HG03457 (cell line): ENCODE measurements around the gene NOC2L.
"Not testable (repeated sequence)": the region's sequence is repeated elsewhere in the genome, so short reads cannot be mapped to it uniquely, and the experiment has no call there.

ENCODE experiments used
- ATAC-seq: cut with Tn5 transposase; IDR thresholded peaks from one replicate; pipeline ENCODE4 v1.9.1; 2021; ENCODE audit warnings: moderate number of reproducible peaks; ENCODE audit not compliant: unreplicated experiment

Gene NOC2L

GRCh38 chr1:963746-964525 is 4.9 kb upstream of the NOC2L start:
- no peak for ATAC-seq

DNA sequence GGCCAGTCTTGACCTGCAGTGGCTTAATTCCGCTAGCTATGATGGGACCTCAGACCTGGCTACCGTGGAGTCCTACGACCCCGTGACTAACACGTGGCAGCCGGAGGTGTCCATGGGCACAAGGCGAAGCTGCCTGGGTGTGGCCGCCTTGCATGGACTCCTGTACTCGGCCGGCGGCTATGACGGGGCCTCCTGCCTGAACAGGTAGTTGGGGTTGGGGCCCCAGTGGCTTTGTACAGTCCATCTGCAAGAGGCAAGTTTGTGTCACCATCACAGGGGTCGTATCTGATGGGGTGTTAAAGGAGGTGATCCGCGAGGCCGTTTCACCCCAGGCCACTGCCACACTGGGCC is 4.2 kb upstream of the NOC2L start:
- no peak for ATAC-seq

- ATAC-seq: no peak
Observed at GRCh38 chr1:962381-963300, 3.6 kb upstream of the NOC2L start.

GRCh38 chr1:961132-961669 is 2.1 kb upstream of the NOC2L start:
- ATAC-seq: no peak

- ATAC-seq: no peak
Observed at GRCh38 chr1:960363-961131, 1.5 kb upstream of the NOC2L start, which contains the start of gene KLHL17. KLHL17 (plus strand) TSS chr1:960584; CDS start chr1:960694, 110 bp downstream.

DNA sequence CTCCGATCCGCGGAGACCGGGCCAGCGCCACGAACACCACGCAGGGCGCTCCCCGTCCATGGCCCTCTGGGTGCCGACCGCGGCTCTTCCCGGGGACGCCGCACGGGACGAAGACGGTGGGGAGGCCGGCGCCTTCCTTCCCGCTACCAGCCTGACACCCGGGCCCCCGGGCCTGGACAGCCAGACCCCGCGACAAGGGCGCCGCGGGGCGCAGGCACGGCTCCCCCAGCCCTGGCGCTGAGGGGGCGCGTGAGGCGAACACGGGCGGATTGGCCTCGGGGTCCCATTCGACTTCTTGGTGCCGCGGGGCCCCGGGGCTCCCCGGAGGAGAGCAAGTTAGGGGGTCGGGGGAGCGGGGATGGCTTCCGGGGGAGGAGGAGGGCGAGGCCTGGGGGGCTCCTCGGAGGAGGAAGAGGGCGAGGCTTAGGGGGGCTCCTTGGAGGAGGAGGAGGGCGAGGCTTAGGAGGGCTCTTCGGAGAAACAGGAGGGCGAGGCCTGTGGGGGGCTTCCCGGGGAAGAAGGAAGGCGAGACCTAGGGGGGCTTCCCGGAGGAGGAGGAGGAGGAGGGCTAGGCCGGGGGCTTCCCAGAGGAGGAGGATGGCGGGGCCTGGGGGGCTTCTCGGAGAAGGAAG is 791 bp upstream of the NOC2L start:
- ATAC-seq: no peak

DNA sequence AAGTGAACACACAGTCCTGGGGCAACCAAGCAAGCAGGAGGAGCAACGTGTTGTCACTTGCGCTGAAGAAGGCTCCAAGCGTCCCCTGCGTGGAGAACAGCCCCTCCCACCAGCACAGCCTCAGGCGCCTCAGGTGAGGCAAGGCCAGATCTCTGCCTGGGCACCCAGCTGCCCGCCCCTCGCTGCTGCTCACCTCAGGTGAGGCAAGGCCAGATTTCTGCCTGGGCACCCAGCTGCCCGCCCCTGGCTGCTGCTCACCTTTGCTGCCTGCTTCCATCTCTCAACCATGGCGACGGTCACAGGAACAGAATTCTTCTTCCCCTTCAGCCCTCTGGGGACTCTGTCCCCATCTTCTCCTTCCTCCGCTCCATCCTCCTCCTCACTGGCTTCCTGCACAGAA is 2.4 kb downstream of the NOC2L start:
- no peak for ATAC-seq

DNA sequence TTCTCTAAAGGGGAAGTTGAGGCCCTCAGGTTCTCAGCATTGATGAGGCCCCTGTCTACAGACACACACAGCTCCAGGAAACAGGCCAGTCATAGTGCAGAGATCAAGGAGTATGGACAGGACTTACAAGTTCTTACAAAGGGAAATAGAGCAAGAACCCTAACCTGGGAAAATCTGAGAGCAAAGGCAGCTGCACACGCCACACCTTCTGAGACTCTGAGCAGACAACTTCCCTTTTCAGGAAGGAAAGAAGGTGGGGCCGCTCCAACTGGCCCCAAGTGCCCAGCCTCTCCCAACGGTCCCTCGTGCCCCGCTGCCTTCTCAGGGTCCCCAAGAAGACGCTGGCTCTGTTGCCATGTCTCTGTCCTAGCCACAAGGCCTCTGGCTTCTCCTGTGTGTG is 3.6 kb downstream of the NOC2L start:
- no peak for ATAC-seq

- no peak for ATAC-seq
Observed at GRCh38 chr1:954927-955326, 4.1 kb downstream of the NOC2L start.

DNA sequence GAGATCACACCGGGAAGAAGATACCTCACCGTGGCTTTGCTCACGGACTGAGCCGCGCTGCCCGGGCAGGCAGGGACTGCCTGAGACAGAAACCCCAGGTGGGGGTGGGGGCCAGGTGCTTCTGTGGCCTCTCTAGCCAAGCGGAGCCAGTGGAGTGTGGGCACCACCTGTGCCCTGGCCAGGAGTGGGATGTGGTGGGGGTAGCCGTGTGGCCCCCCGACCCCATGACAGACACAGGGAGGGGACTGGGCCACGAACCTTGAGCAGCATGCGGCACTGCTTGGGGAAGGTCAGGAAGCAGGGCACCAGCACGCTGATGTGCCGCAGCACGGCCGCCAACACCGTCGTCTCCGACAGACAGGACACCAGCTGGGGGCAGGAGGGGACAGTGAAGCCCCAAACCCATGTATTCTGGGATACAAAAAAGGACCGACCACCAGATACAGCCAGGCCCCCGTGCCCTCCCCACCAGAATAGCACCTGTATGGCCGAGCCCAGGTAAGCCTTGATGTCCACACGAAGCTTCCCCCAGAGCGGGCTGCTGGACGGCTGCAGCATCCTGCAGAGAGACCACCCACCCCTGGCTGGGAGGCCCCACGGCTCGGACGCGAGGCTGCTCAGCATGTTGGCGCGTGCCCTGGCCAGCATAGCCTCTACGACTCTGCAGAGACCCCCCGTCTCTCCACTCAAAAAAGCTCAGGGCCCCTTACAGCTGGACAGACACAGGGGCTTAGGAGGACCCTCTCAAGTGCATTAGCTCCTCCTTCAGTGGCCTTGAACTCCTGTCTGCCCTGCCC is 5.3 kb downstream of the NOC2L start:
- ATAC-seq: no peak

DNA sequence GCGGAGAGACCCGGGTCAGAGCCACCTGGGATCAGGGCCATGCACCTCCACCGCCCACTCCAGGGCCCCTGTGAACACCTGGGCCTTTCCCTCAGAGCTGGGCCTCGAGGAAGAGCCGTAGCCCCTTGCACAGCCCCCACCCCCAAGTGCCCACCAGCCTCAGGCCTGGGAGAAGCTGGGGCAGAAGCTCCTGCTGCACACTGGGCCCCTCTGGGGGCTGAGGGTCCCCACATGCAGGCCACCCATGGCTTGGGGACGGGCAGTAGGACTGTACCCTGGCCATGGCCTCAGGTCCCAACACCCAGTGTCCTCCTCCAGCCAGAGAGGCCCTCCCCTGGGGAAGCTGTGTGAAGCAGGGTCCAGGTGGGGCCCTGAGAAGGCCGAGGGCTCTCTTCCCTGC is 6.5 kb downstream of the NOC2L start:
- no peak for ATAC-seq

GRCh38 chr1:952201-952600 is 6.9 kb downstream of the NOC2L start:
- no peak for ATAC-seq

- no peak for ATAC-seq
Observed at GRCh38 chr1:951364-951763, 7.7 kb downstream of the NOC2L start.

- ATAC-seq: no peak
Observed at GRCh38 chr1:950881-951280, 8.2 kb downstream of the NOC2L start.

GRCh38 chr1:950268-950667 is 8.8 kb downstream of the NOC2L start:
- ATAC-seq: no peak

GRCh38 chr1:947958-948357 is 11.1 kb downstream of the NOC2L start:
- ATAC-seq: no peak

- not testable (repeated sequence) for ATAC-seq
Observed at GRCh38 chr1:946811-947210, 12.2 kb downstream of the NOC2L start.

GRCh38 chr1:945688-946556 is 13.1 kb downstream of the NOC2L start:
- ATAC-seq: no peak
